ENCODE results near the gene NOXRED1.

DNA sequence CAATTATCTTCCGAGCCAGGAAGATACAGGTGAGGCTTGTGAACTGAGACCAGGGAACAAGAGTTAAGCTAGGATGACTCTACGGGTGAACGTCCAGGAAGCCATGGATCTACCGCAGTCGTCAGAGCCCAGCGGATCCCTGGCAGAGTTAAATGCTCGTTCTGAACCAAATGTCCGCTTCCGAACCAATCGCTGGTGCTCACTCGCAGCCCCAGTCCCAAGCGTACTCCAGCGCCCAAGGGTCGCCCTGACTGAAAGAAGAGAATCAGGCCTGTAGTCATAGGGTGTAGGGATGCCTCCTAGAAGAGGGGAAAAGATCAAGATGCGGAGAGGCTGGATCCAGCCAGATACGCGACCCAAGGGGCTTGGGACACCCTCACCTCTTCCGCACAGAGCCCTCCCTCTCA is 33.8 kb upstream of the NOXRED1 start:
- no peak for TF ChIP-seq EZH2 (IDR thresholded peaks at IDR 0.05)
- no peak for TF ChIP-seq POLR2AphosphoS5 (IDR thresholded peaks at IDR 0.05; ENCODE audit: borderline replicate concordance, low read depth, low read length)
- no peak for TF ChIP-seq FOXP2 (optimal IDR thresholded peaks at IDR 0.05; ENCODE audit: control extremely low read depth, extremely low read length, insufficient read depth)
